ENCODE measurements around the gene CTDSP2. TPM values are rescaled to one million over a fixed set of nuclear protein-coding genes. Genes with fewer than 3 reads are reported as not detected.
A peak's percentile ranks its signal among the peaks of the same experiment; 100 is the strongest.
"Not testable (repeated sequence)": the region's sequence is repeated elsewhere in the genome, so short reads cannot be mapped to it uniquely, and the experiment has no call there.

The CTDSP2 gene
- polyA plus RNA-seq, 5 donors: 256 to 312 (median 291) TPM

GRCh38 chr12:57883700-57884099, 37.2 kb upstream of the CTDSP2 start:
- no peak for DNase-seq

DNA sequence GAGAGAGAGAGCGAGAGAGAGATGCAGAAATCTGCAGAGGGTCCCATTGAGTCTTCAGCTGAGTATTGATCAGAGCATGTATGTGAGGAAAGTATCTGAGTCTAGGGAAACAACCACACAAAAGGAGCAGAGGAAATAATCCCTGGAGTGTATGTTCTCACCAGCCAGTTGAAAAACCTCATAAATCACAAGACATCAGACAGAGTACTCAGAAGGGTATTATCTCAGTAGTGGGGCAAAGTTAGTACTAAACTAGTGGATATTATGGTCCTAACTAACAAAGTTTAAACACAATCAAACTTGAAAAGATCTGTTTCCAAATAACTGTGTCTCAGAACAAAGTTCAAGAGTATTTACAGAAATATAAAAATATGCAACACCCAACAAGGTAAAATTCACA, 36.5 kb upstream of the CTDSP2 start:
- DNase-seq: no peak

DNA sequence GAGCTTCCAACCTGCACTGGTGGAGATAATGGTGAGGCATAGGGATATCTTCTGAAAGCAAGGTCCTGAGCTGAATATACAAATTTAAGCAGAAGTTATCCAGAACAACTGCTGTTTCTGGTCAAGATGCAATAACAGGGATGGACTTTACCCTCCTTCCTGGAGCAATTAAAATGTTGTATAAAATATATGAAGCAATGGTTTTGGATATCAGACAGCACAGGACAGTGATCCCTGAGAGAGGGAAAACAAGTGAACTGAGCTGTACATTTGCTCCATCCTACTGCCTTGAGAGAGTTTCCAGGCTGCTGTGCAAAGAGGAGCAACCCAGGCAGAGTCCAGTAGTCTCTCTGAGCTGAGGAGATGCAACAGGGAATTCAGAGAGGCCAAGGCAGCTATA, 36.0 kb upstream of the CTDSP2 start:
- no peak for DNase-seq

DNA sequence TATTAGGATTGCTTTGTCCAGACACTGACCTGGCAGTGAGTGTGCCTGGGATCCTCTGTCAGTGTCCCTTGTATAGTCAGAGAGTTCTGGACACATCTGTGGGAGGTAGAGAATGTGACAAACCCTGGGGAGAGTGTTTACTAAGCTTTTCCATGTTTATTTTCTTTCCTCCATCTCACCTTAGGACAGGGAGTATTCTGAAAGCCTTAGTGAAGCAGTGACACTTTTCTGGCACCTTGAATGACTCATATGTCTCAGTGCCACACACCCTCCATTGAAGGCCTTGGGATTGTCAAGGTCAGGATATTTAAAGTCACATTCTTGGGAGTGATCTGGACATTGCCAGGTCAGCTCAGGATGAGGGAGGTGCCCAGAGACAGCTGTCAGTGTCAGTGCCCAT, 34.9 kb upstream of the CTDSP2 start:
- DNase-seq: no peak

DNA sequence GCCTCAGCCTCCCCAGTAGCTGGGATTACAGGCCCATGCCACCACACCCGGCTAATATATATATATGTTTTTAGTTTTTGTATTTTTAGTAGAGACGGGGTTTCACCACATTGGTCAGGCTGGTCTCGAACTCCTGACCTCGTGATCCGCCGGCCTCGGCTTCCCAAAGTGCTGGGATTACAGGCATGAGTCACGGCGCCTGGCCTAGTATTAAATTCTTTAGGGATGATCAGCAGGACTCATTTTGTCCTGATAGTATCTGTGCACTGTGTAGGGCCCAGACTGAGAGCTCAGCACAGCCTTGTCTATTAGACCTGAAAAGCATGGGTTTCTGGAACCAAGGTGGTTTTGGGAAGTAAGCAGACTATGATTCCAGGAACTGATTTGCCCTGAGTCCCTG, 34.5 kb upstream of the CTDSP2 start:
- DNase-seq: not testable (repeated sequence)

DNA sequence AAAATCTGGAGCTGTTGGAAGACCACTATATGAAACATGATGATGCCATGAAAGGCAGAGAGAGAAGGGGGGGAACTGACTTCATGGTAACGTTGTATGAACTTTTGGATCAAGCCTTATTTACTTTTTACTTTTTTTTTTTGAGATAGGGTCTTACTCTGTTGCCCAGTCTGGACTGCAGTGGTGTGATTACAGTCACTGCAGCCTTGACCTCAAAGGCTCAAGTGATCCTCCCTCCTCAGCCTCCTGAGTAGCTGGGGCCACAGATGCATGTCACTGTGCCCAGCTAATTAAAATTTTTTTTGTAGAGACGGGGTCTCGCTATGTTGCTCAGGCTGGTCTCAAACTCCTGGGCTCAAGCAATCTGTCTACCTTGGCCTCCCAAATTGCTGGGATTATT, 31.3 kb upstream of the CTDSP2 start:
- no peak for DNase-seq

GRCh38 chr12:57875753-57876547, 29.4 kb upstream of the CTDSP2 start:
- DNase-seq: no peak

- DNase-seq: no peak
Observed at GRCh38 chr12:57874166-57875108, 27.9 kb upstream of the CTDSP2 start.

DNA sequence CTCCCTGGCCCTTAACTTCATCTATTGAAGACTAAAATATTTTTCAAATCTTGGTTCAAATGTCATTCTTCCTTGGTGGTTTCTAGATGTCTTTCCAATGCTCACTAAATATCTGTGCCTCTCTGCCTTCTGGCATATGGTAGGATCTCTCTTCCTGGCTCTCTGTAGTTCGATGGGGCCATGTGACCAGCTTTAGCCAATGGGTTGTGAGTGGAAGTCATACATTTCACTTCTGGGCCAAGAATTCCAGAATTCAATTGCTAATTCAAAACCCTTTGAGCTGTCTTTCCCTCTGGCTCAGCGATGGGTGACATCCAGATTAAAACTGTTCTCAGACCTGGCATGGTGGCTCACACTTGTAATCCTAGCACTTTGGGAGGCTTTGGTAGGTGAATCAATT, 25.8 kb upstream of the CTDSP2 start:
- DNase-seq: no peak

- no peak for DNase-seq
Observed at GRCh38 chr12:57869927-57870318, 23.4 kb upstream of the CTDSP2 start.

GRCh38 chr12:57869298-57869926, 22.9 kb upstream of the CTDSP2 start:
- DNase-seq: no peak

- no peak for DNase-seq
Observed at GRCh38 chr12:57868851-57869268, 22.3 kb upstream of the CTDSP2 start.

DNA sequence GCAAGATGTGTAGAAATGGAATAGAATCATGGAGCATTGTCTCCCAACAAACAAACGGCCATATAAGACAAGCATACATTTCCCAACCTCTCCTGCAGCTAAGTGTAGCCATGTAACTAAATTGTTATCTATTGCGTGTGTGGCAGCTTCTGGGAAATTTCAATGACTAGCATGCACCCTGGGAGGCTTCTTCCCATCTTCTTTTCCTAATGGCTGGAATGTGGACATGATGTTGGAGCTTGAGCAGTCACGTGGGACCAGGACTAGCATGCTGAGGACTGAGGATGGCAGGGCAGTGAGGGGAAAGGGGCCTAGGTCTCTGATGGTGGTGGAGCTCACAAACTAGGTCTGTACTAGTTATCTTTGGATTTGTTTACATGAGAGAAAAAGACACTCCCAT, 21.7 kb upstream of the CTDSP2 start:
- no peak for DNase-seq

GRCh38 chr12:57866308-57867019, 19.9 kb upstream of the CTDSP2 start:
- no peak for DNase-seq

GRCh38 chr12:57865084-57865751, 18.7 kb upstream of the CTDSP2 start:
- peak; percentile 88 to 89 for DNase-seq

DNA sequence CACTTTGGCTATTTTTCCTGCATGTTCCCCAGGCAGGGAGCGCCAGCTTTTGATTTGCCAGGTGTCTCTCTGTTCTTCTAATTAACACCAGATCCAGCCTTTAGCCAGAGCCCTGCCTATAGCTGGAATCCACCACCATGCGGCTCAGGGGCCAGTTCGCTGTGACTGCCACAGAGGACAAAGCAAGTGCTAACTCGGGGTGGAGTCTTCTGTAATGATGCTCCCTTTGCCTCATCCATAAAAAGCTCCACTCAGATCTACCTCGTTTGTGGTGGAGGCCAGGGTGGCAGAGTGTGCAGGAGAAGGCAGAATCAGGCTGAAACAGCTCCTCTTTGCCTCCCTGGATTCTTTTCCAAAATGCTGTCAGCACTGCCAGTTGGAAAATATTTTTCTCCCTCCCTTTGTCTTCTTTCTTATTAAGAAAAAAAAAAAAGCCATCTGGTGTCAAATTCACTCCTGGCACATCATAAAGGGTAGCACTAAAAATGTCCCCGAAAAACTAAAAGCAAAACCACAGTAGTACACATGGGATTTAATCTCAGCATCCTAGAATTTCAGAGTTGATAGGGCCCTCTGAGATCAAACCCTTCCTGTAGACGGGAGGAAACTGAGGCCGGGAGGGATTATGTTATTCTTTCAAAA, 18.0 kb upstream of the CTDSP2 start:
- DNase-seq: peak; percentile 69 to 79

GRCh38 chr12:57863676-57864075, 17.1 kb upstream of the CTDSP2 start:
- DNase-seq: no peak

GRCh38 chr12:57861967-57862366, 15.4 kb upstream of the CTDSP2 start:
- DNase-seq: no peak

DNA sequence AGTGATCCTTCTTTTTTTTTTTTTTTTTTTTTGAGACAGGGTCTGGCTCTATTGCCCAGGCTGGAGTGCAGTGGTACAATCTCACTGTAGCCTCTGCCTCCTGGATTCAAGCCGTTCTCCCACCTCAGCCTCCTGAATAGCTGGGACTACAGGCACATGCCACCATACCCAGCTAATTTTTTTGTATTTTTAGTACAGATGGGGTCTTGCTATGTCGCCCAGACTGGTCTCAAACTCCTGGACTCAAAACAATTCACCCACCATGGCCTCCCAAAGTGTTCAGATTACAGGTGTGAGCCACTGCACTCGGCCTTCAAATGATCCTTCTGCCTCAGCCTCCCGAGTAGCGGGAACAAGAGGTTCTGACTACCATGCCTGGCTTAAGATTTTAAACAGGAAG, 14.4 kb upstream of the CTDSP2 start:
- DNase-seq: not testable (repeated sequence)

DNA sequence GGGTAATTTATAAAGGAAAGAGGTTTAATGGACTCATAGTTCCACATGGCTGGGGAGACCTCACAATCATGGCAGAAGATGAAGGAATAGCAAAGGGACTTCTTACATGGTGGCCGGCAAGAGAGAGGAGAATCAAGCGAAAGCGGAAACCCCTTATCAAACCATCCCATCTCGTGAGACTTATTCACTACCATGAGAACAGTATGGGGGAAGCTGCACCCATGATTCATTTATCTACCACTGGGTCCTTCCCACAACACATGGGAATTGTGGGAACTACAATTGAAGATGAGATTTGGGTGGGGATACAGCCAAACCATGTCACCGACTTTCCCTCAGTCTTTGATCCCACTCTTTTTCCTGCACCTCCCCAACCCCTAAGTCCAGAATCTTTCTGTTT, 12.6 kb upstream of the CTDSP2 start:
- DNase-seq: no peak

DNA sequence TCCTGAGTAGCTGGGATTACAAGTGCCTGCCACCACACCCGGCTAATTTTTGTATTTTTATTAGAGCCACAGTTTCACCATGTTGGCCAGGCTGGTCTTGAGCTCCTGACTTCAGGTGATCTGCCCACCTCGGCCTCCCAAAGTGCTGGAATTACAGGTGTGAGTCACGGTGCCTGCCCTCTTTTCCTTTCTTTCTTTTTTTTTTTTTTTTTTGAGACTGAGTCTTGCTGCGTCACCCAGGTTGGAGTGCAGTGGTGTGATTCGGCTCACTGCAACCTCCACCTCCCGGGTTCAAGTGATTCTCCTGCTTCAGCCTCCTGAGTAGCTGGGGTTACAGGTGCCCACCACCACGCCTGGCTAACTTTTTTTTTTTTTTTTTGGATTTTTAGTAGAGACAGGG, 11.6 kb upstream of the CTDSP2 start:
- not testable (repeated sequence) for DNase-seq

All from right lung (tissue), 5 donors.